GM11168 (cell line): ENCODE measurements around the gene PTHLH.

Source experiments
- in situ Hi-C: fragments of 300-500 bp; cut with MboI; formaldehyde crosslinking; loops from one replicate; pipeline ENCODE4 v1.12.0; 2022; ENCODE audit warnings: low sequenced_read_pairs; ENCODE audit not compliant: unreplicated experiment

The PTHLH gene

DNA sequence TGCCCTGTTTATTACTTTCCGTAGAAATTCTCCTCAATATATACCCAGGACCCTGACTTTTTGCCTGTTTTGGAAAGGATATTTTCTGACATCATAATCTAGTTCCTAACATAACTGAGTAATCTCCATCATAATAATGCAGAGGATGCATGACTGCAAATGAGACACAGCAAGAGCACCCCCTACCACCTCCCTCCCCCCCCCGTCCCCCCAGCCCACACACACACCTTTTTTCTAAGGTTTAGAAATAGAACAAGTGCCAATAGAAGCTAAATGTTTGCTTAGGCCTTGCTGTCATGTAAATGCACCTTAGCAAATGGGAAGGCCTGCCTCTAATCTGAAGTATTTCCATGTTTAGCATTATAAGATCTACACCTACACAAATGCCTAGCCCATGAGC, at the start of gene PTHLH:
Gene PTHLH (minus strand): TSS at position 13 of the 400 bp plus-strand sequence. CDS start 3,239 bp downstream, outside the sequence.
- in situ Hi-C loops = no loop called here

DNA sequence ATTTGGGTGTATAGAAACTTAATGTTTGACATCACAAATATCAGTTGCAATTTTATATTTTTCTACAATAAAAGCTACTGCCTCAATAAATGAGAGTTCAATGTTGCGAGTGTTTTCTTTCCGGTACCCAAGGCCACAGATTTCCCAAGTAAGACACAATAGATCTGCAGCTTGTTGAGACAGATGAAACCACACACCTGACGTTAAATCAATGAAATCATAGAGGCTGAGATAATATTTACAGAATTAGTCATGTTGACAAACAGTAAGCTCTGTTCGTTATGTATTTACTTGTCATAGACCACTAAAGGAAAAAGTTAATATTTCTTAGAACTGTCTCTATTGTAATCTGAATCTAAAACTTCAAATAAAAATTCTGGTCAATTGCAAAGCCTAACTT, 49.2 kb upstream of the PTHLH start:
- in situ Hi-C loops = no loop called here

DNA sequence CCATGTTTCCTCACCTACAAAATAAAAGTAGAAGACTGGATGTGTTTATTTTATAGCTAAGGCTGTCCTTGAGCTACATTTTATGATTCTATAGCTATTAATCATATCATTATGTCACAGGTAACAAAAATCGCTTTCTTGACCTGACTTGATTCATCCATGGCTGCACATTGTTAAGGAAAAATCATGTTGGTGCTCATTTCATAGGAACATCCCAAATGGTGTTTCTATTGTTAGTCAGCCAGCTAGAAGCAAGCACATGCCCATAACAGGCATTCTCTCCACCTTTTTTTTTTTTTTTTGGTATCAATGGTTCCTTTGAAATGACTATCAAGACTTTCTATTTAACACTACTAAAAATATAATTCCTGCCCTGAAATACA, 45.3 kb upstream of the PTHLH start:
- in situ Hi-C loops = no loop called here

DNA sequence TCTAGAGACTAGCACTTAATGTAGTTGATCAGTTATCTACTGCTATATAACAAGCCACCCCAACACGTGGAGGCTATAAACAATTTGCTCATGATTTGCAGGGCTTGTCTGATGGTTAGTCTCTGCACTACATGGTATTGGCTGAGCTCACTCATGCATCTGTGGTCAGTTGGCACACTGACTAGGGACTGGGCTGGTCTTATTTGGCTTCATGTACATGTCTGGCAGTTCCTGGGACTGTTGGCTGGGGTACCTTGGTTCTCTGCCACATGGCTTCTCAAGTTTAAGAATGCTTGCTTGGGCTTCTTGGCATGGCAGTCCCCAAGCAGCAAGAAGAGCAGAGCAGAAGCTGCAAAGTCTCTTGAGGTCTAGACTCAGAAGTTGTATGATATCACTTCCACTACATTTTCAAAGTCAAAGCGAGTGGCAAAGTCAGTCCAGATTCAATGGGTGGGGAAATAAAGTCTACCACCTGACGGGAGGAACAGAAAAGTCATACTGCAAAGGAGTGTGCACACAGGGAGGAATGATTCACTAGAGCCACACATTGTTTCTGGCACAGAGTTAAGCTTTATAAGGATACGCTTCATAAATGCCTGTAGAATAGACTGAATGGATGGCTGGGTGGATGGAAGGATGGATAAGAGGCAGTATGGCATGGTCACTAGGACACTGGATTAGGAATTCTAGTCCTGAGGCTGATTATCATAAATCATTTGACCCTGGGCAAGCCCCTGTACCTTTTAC, 44.8 kb upstream of the PTHLH start:
- in situ Hi-C loops = no loop called here

DNA sequence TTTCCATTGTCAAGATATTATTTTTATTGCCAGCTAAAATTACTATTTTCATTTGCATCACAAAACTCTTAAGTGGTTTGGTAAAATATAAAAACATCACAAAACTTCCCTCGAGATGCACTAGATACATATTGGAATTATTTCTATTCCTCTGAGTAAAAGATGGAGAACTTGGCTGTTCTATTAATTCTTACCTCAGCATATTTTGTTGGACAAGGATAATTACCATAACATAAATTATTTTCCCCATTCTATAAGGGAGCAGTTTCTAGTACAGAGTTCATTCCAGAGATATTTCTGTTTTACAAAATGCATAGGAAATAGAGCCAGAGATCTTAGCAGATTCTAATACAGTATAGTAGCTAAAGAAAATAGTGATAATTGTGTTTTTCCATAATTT, 42.6 kb upstream of the PTHLH start:
- in situ Hi-C loops = no loop called here

DNA sequence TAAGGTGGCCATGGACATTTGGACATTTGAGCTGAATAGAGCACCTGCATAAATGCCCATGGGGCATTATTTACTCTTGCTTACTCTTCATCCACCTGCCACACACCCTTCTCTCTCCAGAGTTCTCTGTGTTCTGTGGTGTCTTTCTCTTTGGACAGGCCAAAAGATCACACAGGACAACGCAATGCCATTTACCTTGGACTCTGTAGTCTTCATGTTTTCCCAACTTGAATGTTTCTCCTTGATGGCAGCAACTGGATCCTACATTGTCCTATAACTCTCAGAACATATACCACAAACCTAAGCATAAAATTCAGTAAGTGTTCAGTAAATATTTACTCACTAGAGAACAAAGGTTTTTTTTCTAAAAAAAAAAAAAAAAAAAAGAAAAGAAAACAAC, 41.7 kb upstream of the PTHLH start:
- in situ Hi-C loops = no loop called here

DNA sequence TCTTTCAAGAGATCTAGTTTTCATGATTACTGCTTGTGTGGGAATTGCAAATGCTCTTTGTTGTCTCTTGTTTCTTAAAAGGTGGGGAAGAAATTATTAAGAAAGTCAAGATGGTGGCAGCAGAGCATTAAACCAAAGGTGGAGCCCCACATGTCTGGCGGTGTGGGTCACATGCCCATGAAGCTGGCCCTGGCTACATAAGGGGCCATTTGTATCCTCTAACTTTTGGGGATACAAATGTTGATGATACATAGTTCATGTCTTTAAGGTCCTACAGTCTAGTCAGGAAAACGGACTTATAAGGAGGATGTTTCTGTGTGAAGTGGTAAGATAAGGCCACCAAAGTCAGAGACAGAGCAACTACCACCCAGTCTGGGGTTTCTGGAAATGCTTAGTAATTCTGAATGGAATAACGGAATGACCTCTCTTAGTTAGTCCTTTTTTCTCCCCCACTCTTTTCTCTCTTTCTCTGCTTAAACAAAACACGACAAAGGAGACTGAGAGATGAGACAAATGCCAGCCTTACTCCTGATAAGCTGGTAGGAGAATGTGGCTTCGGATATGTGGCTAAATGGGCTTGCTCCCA, 39.9 kb upstream of the PTHLH start:
- in situ Hi-C loops = no loop called here

DNA sequence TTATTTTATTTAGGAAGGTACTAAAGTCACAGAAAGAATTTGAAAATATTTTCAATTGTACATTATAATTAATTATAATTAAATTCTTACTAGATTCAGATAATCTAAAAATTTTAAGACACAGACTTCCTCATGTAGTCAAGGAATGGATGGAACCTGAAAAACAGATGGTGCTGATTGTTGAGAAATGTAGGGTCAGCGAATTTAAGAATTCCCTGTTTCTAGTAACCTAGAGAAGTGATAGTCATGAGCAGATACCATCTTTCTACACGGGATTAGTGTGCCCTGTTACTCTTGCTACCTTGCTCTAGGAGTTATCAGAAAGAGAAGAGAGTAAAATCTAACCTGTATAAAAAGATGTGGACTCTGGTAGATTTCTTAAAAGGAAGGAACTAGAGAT, 37.5 kb upstream of the PTHLH start:
- in situ Hi-C loops = no loop called here

DNA sequence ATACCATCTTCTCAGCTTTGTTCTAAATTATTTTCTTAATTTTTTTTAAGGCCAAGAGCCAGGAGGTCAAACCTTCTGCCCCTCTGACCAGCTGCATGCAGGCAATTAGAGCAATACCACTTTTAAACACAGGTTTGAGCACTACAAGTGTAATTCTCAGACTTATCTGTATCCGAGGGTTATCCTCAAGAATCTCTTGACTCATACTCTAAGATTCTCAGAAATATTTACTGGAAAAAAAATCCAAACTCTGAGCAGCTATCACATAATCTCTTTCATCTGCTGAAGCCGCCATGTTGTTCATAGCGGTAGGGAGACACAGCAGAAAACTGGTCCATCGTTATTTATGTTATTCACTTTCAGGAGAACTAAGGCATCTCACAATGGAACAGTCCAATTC, 27.4 kb upstream of the PTHLH start:
- in situ Hi-C loops = no loop called here

DNA sequence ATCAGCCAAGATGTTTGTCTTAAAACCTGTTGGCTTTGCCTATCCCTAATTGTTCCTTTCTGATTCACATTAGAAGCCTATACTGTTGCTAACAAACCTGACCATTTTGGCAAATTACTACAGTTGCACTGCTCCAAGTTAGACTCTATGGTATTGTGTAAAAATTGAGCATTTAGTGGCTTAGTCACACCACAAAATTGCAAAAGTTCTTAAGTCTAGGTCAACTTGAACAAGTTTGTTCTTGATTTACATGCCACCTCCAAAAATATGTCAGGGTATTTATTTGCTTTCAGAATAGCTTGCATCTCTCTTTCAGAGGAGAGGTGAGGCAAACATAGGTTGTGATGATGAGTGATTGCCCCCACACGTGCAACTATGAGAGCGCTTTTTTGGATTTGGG, 27.0 kb upstream of the PTHLH start:
- in situ Hi-C loops = no loop called here

DNA sequence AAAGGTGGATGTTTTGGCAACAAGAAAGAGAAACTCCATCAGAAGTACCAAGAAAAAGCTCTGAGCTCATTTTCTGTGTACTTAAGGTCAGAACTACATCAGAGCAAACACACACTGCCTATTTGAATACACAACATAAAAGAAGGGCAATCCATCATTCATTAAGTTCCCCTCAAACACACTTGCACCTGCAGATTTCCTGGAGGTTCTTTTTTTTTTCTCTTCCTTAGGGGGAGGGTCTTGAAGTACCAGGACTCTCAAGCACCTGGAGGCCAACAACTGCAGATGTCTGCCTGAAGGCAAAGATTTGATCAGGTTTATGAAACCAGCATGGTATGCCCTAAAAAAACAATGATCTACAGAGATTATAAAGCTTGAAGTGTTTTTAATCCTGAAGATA, 26.1 kb upstream of the PTHLH start:
- in situ Hi-C loops = no loop called here

DNA sequence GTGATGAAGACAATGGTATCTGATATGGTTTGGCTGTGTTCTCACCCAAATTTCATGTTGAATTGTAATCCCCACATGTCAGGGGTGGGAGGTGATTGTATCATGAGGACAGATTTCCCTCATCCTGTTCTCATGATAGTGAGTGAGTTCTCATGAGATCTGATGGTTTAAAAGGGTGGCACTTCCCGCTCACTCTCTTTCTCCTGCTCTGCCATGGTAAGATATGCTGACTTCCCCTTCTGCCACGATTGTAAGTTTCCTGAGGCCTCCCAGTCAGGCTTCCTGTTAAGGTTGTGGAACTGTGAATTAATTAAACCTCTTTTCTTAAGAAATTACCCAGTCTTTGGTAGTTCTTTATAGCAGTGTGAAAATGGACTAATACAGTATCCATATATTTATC, 25.6 kb upstream of the PTHLH start:
- in situ Hi-C loops = no loop called here

DNA sequence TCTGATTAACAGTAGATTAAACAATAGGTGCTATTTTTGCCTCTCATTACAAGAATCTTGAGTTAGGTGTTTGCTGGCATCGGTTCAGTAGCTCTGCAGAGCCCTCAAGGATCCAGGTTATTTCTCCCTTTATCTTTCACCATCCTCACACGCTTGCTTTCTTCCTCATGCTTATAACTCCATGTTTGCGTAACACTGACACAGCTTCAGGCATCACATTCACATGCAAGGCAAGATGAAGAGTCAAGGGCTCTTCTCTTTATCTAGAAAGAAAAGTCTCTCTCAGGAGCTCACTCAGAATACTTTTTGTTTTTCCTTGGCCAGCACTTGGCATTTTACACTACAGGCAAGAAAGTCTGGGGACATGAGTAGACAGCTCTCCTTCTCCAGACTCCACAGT, 24.2 kb upstream of the PTHLH start:
- in situ Hi-C loops = no loop called here

DNA sequence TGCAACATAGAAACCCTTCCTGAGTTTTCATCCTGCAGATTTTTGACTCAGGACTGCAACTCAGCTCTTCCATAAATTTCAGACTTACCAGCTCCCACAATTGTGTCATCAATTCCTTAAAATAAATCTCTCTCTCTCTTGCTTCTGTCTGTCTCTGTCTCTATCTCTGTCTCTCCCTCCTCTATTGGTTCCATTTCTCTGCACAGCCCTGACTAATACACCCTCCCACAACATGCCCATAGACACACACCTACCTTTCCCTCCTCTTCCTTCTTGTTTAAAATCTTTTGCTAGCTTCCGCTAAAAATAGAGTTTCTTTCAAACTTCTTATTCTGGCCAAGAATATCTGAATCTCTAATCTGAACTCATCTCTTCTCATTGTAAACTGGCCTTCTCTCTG, 22.9 kb upstream of the PTHLH start:
- in situ Hi-C loops = no loop called here

DNA sequence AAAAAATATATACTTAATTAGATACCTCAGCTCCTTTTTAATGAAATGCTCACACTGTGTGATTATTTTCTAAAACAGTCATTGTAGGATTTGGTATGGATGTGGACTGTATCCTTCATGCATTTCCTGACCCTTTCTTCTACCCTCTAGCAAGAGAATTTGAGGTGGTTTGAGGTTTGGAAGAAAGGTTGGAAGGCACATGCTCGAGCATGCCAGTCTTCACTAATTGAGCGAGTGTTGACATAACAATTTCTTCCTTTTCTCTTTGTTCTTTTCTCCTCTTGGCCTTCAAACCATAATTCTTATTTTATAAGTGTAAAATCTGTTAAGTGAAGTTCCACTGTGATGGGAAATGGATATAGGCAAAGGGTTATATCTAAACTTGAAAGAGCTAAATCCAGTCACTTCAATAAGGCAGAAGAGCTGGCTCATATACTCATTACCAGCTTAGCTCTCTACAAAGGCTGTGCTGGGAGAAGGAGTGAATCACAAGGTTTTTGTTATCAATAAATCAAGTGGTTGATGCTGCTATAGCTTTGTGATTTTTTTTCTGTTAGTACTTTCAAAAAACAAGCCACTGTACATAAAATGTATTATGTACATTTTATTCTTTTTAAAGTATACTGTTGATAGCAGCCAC, 16.2 kb upstream of the PTHLH start:
- in situ Hi-C loops = no loop called here

DNA sequence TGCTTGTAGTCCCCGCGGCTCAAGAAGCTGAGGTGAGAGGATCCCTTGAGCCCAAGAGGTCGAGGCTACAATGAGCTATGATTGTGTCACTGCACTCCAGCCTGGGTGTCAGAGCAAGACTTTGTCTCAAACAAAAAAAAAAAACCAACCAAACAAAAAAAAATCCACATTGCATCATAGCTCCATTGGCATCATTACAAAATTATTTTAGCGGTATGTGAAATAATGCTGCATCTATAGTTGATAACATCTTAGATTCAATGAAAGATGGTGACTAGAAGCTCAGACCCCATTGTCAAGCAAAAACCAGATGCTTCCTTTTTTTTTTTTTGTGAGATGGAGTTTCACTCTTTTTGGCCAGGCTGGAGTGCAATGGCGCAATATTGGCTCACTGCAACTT, 14.8 kb upstream of the PTHLH start:
- in situ Hi-C loops = no loop called here

DNA sequence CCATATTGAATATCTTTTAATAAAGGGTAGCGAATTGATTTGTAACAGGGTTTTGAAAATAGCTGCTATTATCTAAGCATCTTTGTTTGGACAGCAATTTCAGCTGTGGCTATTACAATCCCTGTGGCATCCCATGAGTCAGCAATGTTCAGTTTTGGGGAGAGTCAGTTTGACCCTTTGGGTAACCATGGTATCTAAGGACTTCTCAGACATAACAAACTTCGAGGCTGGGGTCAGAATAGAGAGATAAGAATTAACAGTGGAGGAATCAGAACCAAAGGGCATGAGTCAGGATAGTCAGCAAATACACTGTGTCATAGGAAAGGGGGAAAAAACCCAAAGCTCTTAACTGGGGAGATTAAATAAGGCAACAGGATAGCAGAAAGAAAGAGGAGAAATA, 11.7 kb upstream of the PTHLH start:
- in situ Hi-C loops = no loop called here

DNA sequence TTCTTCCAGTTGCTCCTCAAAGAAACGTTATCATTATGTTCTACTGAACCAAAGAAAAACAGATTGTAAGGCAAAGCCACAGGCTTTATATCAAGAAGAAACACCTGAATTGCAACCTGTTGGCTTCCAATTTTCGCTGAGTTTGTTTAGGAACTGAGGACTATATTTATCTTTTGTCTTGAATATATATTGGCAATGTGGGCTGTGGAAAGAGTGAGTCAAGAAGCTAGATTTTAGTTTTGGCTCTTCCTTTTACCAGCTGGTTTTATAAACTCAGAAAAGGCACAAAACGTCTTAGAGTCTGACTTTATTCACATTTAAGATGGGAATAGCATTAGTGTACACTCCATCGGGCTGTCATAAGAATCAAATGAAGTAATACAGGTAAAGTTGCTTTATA, 10.4 kb upstream of the PTHLH start:
- in situ Hi-C loops = no loop called here

DNA sequence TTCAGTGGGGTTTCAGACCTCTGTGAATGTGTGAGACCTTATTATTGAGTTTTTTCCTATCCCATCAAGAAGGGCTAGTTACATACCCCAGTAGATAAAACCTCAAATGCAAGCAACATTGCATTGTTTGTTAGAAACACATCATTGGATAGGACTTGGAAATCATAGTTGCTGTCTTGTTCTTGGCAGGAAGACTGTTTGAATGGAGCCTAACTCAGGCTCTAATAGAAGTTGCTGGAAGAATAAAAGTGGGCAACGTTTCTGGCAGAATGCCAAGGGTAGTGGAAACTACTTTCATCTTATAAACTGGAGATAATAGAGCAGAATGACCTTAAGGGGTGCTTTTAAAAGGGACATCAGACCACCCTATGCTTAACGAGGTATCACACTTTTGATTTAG, 9.9 kb upstream of the PTHLH start:
- in situ Hi-C loops = no loop called here

DNA sequence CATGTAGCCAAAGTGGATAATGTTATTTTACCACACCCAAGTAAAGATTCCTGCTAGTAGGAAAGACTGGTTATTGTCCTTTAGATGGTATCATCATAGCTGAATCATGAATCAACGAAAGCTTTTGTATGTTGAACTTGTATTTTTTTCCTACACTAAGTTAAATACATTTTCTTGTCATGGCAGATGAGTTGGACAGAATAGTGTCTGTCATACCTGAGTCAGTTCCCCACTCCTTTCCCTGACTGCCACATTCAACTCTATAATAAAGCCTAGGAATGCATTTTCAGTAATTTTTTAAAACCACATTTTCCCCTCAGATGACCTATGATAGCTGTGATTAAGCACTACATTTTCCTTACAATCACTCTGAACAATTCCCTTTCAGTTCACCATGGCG, 9.3 kb upstream of the PTHLH start:
- in situ Hi-C loops = no loop called here

DNA sequence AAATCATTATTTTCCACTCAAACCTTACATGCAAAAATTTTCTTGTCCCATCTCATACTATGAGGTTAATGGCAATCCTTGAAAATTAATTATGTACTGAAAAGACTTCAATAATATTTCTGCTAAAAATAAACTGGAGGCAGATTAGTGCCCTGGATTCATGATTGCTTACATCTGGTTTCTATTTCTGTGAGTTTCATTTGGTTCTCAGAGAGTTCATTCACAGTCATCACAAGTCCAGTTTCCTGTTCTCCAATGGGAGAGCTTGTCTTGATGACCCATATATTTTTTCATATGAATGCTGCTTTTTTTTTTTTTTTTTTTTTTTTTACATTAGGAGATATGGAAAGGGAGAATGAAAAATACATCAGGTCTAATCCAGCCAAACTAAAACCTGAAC, 6.6 kb upstream of the PTHLH start:
- in situ Hi-C loops = no loop called here
